SK-N-MC (cell line): ENCODE data around the gene FADS2.

Source experiments
- EZH2 ChIP-seq: fragments of 200-600 bp; sonication (generic); IDR thresholded peaks from one replicate; pipeline ENCODE4 v1.6.1; 2017; ENCODE audit warnings: antibody characterized with exemption
- FOXP2 ChIP-seq: optimal IDR thresholded peaks from 2 replicates; pipeline ENCODE3; 2011; ENCODE audit warnings: mild to moderate bottlenecking, moderate library complexity; ENCODE audit not compliant: insufficient read depth; ENCODE audit errors: extremely low read length, control extremely low read depth
- POLR2AphosphoS5 ChIP-seq: IDR thresholded peaks from 2 replicates; pipeline ENCODE4 v1.6.1; 2012; ENCODE audit warnings: mild to moderate bottlenecking, low read depth, low read length, borderline replicate concordance

DNA sequence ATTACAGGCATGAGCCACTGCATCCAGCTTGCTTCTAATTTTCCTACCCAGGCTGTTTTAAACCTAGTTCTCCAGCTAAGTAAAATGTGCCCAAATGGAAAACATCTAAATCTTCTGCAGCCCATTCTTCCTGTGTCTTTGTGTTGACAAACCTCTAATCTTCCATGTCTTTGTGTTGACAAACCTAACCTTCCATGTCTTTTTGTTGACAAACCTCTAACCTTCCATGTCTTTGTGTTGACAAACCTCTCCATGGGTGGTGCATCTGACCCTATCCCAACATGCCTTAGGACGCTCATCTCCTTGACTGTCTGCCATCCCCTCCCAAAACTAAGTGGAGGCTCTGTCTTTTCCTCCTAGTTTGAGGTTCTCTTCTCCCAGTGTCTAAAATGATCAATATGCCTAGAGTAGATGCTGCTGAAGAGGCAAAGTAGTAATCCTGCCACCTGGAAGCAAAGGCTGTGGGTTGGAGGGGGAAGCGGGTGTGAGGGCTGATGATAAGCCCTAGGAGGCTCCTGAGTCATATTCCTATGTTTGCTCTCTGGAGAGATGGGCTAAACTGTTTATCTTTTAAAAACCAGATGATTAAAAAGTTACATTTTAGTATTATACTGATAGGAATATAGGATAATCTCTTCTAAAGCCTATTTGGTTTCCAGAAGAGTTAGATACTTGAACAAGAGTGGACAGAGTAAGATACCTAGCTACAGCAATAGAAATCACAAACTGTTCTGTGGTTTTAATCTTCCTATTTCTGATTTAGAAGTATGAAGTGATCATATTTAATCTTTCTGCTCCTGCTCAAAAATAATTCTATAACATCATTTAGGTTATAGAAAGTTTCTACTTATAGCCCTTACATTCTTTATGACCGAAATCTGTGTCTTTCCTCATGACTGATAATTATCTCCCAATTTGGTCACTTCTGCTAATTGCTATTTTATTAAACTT, 27.5 kb upstream of the FADS2 start:
- TF ChIP-seq EZH2 (no peak), POLR2AphosphoS5 (no peak; the same call in 1 of the 2 replicates), FOXP2 (no peak)
